GM18861 (cell line): ENCODE data around the gene TJP3.

Source experiments
- ATAC-seq: cut with Tn5 transposase; IDR thresholded peaks from one replicate; pipeline ENCODE4 v1.9.1; 2021; ENCODE audit not compliant: unreplicated experiment

TJP3 gene

DNA sequence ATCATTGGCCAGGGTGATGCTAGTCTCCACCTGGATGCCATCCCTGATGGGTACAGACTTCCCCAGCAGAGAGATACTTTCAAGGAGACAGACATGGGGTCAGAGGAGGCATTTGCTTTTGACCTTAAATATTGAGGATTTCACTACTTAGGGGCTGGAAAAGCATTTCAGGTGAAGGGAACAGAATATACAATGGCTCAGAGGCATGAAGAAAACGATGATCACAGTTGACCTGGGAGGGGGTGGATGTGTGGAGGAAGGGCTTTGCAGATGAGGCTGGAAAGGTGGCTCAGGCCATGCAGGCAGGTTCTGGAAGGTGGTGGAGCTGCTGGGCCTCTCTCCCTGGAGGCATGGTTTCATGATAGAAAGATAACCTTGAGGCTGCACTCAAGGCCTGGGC is 74.1 kb downstream of the TJP3 start:
- ATAC-seq = no peak

DNA sequence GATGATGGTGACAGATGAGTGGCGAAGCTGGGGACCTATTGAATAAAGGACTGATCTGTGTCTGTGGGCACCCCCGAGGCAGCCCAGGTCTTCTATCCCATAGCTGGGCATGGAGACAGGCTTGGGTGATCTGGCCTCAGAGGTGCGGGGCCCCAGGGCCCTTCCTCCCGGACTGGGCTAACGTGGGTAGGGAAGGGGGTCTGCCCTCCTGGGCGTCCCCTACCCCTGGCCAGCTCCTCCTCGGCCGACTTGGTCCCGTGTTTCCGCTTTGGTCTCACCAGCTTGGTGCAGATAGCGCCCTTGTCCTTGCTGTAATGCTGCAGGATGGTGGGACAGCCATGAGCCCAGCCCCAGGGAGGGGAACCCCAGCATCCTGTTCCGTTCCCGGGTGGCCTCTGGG is 74.7 kb downstream of the TJP3 start:
- no peak for ATAC-seq

DNA sequence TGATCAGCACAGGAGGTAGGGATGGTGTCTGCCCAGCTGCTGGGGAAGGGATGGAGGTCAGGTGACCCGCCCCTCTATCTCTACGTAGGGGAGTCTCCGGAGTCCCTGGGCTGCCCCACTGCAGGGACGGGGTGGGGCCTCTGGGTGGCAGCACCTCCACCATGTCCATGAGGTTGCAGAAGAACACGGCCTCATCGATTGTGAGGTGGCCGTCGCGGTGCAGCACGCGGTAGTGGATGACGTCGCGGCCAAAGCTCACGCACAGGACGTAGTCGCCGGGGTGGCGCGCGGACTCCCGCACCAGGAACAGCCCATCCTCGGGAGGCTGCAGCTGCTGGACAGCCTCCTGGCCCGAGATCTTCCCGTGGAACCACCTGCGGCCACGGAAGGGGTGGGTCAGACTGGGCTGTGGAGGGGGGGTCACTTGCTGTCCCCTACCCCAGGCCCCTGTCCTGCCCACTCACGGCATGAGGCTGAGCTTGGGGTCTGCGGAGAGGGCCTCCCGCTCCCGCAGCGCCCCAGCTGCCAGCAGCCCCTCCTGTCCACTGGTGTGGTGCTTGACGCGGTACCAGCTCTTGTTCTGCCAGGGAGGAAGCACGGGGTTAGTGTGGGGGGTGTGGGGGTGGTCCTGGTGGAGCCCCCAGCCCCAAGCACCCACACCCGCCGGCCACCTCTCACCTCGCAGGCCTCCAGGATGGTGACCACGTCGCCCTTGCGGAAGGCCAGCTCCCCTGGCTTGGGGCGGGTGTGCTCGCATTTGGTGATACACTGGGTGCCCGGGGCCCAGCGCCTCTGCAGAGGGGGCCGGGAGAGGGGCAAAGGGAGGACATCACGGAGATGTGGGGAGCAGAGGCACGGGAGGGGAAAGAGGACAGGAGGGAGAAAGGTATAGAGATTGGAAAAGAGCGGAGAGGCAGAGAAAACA is 75.7 kb downstream of the TJP3 start:
- no peak for ATAC-seq

DNA sequence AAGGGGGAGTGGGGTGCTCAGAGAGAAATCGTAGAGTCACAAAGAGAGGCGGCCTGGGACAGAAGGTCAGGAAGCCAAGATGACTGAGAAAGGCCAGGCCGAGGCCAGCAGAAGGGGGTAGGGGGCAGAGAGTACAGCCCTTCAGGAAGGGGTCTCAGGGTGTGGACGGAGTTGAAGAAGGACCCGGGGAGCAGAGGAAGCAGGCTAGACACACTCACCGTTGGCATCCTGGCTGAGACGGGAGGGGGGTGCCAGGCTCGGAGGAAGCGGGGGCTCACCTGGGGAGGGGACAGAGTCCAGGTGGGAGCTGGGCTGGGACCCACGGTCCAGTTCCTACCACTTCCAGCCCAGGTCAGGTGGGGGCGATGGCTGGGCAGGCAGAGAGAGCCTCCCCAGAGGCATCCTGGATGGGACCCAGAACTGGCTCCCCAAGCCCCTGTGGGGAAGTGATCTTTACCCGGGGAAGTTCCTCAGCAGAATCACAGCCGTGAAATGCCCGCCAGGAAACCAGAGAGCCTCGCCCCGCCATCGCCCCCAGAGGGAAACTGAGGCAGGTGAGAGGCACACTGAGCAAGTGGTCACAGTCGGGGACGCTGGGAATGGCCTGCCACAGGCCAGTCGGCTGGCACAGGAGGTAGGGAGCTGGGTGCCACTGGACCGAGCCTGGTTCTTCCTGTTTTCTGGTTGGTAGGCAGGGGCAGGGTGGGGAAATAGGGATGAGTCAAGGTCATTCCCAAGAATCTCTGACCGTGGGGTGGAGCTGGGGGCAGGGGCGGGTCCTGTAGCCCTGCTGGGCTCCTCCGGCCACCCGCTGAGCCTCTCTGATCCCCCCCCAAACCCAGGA is 76.6 kb downstream of the TJP3 start:
- no peak for ATAC-seq

DNA sequence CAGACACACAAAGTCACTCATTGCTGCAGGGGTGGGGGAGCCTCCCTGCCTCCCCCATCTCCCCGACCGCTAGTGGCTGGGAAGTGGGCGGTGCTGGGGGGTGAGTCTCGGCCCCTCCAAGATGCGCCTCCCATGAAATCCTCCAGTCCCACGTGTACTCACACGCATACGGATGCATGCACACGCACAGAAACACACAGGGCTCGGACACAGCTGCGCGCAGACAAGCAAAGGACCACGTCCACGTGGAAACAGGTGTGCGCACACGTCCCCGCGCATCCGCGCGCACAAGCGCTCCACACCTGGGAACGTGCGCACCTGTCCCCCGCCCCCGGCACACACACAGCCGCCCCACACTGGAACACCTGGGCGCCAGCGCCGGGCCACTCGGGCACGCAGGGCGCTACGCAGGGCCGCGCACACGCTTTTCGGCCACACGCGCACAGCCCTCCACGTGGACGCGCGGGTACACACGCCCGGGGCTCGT is 77.3 kb downstream of the TJP3 start:
- no peak for ATAC-seq

DNA sequence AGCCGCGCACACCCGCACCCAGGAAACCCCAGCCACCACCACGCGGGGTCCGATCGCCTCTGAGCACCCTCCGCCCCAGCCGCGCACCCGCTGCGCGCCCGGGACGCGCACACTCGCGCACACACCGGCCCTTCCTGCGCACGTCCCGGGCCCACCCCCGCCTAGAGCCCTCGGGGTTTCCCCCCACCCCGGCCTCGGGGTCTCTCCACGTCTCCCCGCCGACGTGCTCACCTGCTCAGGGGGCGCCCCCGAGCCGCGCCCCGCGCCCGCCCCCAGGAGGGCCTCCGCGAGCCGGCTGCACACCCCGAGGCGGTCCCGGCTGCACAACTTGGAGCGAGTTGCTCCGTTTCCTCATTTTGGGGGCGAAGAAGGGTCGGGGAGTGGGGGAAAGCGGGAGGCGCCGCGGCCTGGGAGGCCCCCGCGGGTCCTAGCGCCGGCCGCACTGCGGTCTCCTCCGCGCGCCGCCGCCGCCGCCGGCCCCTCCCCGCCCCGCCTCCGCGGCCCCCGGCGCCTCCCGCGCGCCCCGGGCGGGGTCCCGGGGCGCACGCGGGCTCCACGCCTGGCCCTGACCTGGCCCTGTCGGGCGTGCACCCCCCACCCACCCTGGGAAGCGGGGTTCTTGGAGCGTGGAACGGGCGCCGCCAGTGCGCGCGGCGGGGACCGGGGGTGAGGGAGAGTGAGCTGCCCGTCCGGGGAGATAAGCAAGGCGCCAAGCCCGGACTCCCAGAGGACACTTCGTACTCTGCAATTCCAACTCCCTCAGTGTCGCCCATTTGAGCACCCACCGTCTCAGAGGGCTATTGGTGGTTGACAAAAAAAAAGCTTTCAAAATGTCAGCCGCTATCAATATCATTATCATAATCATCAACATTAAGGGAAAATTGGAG is 78.0 kb downstream of the TJP3 start, which contains the start of gene MATK:
TSS of gene MATK (minus strand) at position 444 of the 887 bp plus-strand sequence. CDS start 1,246 bp downstream, outside the sequence.
- no peak for ATAC-seq

DNA sequence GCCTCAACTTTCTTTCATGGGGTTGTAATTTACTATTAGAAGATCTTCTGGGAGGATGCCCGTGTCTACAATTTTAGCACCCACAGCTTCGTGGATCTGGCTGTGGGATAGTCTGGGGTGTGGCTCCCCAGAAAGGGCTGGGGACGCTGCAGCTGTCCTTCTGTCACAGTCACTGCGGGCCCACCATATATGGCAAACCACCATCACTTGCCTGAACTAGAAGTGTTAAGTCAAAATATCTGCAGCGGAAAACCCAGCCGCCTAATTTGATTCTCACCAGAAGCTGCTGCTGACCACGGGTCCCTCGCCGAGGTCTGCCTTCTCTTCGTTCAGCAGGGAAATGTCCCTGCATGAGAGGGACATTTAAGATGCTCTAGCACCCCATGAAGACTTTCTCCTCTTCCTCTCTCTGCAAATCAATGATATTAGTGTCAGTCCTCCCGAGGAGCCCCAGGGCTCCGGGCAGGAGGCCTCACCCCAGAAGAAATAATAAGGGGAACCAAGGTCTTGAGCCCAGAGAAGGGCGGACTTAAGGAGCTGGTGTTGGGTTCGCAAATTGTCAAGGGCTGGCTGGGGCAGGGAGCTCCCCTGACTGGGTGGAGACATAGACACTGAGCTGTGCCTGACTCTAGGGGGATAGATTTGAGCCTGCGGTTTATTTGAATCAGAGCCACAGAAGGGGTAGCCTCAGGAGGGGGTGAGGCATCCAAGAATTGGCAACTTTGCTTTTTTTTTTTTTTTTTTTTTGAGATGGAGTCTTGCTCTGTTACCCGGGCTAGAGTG is 81.0 kb downstream of the TJP3 start:
- ATAC-seq = no peak

DNA sequence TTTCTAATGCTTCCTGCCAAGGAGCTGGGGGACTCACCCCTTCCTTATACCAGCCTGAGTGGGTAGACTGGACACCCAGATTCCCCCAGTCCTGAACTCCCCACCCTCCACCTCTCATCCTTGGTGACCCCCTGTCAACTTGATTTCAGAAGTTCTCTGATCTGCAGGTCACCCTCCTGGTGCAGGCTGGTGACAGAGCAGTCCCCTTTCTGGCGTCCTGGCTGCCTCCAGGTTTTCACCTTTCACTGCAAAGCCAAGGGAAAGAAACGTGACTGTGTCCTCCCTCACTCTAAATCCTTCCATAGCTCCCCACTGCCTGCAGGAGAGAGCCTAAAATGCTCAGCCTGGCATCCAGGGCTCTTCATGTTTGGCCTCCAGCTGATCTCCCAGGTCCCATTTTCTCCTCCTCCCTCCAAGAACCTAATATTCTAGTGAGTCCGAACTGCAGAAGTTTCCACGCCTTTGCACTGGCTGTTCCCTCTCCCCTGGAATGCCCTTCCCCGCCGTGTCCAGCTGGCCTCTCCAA is 82.1 kb downstream of the TJP3 start:
- no peak for ATAC-seq

DNA sequence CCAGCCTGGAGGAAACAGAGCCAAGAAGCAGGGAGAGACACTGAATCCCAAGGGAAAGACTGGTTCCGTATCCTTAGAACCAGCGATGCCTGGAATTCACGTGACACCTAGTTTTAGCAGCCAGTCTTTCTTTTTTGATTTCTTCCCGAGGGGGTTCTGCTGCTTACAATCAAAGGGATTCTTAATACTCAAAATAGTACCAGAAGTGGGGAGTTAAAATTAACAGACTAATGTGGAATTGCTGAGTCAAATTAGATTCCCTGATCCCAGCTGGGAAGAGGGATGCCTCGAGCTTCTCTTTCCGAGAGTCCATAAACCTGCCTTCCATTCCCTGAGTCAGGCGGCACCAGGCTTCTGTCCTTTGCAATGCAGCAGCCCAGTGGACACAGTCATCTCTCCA is 82.8 kb downstream of the TJP3 start:
- no peak for ATAC-seq

DNA sequence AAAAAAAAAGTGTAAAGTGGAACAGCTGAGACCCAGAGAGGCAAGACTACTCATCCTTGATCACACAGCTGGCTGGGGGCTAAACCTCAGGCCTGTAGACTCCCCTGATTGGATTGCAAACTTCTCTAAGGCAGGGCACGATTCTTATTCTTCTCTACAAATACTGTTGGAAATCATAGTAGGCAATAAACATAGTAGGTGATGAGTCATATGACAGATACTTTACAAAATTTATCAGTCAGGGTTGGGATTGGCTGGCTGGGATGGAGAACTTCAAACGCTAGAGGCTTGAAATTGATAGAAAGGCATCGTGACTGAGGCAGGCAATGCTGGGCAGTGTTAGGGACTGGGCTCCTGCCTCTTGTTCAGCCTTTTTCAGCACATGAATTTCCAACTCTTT is 83.9 kb downstream of the TJP3 start:
- ATAC-seq = no peak

DNA sequence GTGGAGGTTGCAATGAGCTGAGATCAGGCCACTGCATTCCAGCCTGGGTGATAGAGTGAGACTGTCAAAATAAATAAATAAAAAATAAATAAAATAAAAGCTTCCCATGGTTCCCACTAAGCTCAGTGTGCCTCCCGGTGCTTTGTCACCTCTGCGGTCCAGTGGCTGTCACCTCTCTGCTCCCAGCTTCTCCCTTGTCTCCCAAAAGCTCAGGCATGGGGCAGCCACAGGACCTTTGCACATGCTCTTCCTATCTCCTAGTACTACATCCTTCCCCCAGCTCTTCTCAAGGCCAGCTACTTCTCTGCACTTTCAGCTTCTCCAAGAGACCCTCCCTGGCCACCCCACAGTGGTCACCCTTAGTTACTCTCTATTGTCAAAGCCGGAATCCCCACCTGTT is 85.6 kb downstream of the TJP3 start:
- ATAC-seq = no peak

DNA sequence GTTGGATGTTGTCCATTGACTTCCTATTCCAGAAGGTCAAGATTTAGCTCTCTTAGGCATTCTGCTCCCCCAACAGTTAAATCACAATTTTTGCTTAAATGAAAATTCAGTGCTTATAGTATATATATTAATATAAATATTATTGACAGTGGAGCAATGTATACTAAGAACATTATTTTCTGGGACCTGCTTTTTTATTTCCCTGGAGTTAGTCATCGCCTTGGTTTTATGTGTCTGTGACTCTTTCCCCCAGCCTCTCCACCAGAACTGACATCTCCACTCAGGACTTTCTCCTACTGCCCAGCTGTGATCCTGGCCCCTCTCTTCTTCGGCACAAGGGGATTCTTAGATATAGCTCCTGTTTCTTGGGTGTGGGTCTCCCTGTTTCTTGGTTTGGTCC is 88.2 kb downstream of the TJP3 start:
- ATAC-seq = no peak

DNA sequence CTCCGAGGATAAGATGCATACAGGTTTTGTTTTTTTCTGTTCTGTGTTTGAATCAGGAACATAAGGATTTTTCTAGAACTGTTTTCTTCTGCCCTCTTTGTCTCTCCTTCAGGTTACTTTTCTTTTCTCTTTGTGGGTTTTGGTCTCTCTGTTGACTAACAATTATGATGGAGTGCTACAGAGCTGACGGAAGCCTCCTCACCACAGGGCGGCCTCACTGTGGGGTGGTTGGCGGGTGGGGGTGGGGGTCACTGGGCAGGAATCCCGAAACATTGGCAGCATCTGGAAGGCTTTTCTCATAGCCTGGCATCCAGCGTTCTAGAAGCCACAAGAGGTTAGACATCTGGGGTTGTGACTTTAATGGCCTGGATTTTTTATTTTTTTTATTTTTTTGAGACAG is 90.0 kb downstream of the TJP3 start:
- no peak for ATAC-seq
